NB4 (cell line): Measurements from ENCODE around the gene MAML2.

Experiments used
- DNase-seq: peaks from one replicate; pipeline ENCODE4 v3.0.0; 2010; ENCODE audit warnings: low read depth
- H3K4me3 ChIP-seq: one replicate; pipeline ENCODE4 v1.5.1; 2011; ENCODE audit warnings: mild to moderate bottlenecking, low read depth, low read length, moderate library complexity
- MYC ChIP-seq: IDR thresholded peaks from 2 replicates; pipeline ENCODE4 v1.6.1; 2011; ENCODE audit warnings: low read depth, low read length
- POLR2A ChIP-seq: IDR thresholded peaks from 2 replicates; pipeline ENCODE4 v1.6.1; 2011; ENCODE audit warnings: mild to moderate bottlenecking; ENCODE audit not compliant: insufficient read length; ENCODE audit errors: extremely low read depth
- TF ChIP-seq, protein P1 (sequence below): IDR thresholded peaks from 2 replicates; pipeline ENCODE4 v1.6.1; 2011; ENCODE audit warnings: low read depth, low read length
- TF ChIP-seq, protein P2 (sequence below): IDR thresholded peaks from one replicate; pipeline ENCODE4 v1.5.1; 2012; ENCODE audit warnings: low read depth, low read length

MAML2 gene

DNA sequence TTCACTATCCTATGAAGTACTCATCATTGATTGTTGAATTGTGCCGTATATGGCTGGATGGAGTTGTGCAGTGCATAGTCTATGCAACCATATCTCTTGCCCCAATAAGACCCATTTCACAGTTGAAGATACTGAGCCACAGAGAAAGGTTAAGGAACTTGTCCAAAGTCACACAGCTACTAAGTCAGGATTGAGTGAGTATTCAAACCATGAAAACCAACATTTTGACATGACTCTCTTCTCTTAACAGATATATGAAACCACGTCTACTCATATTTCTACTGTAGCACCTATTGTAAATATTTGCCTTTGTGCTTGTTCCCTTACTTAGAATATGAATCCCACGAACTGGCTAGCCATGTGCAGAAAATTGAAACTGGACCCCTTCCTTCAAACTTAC lies 58.1 kb downstream of the MAML2 start:
- TF ChIP-seq, protein P1, sequence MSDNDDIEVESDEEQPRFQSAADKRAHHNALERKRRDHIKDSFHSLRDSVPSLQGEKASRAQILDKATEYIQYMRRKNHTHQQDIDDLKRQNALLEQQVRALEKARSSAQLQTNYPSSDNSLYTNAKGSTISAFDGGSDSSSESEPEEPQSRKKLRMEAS, result no peak
- no peak for TF ChIP-seq MYC
- DNase-seq, result no peak
- H3K4me3 ChIP-seq, result no peak overlapping the region

DNA sequence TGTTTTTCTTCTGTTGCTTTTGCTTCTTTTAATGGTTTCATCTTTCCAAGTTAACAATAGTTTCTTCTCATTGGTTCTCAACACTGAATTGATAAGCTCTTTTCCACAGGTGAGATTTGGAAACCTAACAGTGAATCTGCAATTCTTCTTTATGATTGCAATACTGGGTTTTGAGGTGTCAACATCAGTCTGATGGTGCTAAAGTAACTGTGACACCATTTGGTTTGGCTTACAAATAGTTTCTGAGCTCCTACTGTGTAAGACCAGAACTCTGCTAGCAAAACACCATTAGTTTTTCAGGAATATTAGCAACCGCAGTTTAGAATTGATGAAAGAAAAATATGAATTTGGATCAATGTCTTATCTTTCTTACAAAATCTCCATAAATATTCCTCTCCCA lies 58.6 kb downstream of the MAML2 start:
- TF ChIP-seq, protein P1, result no peak
- no peak for TF ChIP-seq POLR2A
- TF ChIP-seq, protein P2, sequence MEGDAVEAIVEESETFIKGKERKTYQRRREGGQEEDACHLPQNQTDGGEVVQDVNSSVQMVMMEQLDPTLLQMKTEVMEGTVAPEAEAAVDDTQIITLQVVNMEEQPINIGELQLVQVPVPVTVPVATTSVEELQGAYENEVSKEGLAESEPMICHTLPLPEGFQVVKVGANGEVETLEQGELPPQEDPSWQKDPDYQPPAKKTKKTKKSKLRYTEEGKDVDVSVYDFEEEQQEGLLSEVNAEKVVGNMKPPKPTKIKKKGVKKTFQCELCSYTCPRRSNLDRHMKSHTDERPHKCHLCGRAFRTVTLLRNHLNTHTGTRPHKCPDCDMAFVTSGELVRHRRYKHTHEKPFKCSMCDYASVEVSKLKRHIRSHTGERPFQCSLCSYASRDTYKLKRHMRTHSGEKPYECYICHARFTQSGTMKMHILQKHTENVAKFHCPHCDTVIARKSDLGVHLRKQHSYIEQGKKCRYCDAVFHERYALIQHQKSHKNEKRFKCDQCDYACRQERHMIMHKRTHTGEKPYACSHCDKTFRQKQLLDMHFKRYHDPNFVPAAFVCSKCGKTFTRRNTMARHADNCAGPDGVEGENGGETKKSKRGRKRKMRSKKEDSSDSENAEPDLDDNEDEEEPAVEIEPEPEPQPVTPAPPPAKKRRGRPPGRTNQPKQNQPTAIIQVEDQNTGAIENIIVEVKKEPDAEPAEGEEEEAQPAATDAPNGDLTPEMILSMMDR, result no peak
- TF ChIP-seq MYC, result no peak
- DNase-seq, result no peak
- no peak overlapping the region for H3K4me3 ChIP-seq

DNA sequence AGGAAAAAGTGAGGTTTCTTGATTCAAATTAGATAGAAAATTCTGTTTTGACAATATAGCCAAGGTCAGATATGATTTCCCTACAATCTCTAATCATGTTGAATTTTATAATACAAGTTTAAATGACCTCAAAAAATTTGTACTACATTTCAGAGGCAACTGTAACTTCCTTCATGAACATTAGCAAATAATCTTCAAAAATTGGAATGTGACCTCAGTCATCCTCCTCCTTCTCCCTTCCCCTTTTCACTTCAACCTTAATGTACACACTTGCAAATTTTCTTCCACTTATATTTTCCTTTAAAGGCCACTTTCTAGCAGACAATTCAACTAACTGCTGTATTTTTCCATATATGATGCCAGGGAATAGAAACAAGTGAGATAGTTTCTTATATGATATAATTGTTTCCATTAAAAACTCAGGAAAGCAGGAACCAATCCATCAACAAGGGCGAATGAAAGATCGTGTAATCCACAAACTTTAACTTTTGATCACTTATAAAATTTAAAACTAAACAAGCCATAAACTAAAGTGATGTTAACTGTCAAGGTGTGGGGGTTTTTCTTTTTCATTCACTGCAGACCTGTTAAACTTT lies 60.3 kb downstream of the MAML2 start:
- no peak for DNase-seq
- no peak overlapping the region for H3K4me3 ChIP-seq
- no peak for TF ChIP-seq POLR2A

DNA sequence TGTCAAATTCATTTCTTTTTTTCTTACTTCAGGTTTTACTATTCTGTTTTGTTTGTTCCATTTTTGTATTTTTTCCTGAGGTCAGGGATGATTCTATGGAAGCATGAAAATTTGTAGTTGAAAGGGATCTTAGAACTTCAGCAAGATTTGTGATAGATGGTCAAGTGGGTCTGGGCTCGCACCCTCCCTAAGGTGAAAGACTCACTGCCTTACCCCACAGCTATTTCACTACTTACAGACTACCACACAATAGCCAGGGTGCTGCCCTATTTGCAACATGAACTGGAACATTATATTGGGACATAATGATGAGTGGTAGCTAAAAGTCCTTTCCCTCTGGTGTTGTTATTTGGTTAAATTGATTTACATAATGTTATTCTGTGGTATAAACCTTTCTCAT lies 62.6 kb downstream of the MAML2 start:
- DNase-seq, result no peak
- no peak overlapping the region for H3K4me3 ChIP-seq
- TF ChIP-seq, protein P2, result no peak
- TF ChIP-seq POLR2A (no peak), MYC (no peak)
- TF ChIP-seq, protein P1, result no peak

DNA sequence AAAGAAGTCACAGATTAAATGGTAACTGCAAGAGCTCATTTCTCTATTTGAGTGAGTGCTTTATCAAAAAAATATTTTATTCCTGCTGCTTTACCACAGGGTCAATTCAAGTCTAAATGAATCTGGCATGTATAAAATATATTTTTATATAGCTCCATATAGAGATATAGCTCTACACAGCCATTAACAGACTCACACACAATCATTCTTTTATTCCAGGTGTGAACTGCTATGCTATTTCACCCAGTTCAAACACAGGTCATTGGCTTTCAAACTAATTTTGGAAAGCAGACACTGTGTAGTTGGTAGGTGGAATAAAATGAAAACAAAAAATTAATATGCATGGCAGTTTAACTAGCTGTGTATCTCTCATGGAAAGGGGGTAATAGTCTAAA lies 63.1 kb downstream of the MAML2 start:
- DNase-seq, result no peak
- H3K4me3 ChIP-seq, result no peak overlapping the region
- TF ChIP-seq, protein P2, result no peak
- TF ChIP-seq POLR2A, result no peak

DNA sequence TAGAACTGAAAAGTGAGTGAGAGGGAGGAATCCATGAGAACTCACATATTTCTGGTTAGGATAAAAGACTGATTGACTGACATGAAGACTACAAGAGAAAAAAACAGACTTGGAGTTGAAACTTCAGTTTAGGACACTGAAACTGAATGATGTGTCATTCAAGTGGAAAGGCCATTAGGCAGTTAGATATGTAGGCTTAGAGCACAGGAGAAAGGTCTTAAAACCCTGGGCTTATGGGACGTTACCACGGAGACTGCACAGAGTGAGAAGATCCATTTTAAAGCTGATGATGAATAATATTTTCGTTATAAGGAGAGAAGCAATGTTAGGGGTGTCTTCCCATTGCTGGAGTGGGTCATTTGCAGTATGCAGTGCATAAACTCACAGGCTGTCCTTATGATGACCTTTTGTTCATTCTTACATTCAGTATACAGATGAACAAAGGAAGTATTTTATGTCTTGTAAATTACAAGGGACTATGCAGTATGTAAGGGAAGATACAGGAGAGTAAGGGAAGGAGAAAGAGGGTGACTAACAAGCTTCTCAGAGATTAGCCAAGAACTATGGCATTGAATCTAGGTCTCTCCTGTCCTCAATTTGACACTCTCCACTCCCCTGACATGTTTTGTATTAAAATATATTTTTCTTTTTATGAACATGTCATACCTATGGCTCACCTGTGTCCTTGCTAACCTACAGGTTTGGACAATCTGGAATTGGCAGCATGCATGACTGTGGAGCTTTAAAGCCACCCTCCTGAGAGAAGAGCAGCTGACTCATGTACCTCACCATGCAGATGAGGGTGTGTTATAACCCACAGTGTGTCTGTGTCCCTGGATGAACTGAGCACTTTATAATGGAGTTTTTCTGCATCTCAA lies 63.7 kb downstream of the MAML2 start:
- TF ChIP-seq, protein P2, result no peak
- TF ChIP-seq, protein P1, result no peak
- TF ChIP-seq POLR2A (no peak), MYC (no peak)
- peak; percentile 20 for DNase-seq
- H3K4me3 ChIP-seq, result no peak overlapping the region
